KOPT-K1 (cell line): Measurements from ENCODE around the gene CD84.
"Not testable (repeated sequence)": the region's sequence is repeated elsewhere in the genome, so short reads cannot be mapped to it uniquely, and the experiment has no call there.

ENCODE experiments used
- H3K27ac ChIP-seq: fragments of 200-600 bp; sonication (generic); 2 replicates; pipeline ENCODE4 v1.5.1; 2016; ENCODE audit warnings: antibody characterized with exemption, mild to moderate bottlenecking, low read depth, low read length; ENCODE audit not compliant: poor library complexity, severe bottlenecking
- H3K36me3 ChIP-seq: fragments of 200-600 bp; sonication (generic); 2 replicates; pipeline ENCODE4 v1.5.1; 2017; ENCODE audit warnings: antibody characterized with exemption, mild to moderate bottlenecking, low read length, moderate library complexity; ENCODE audit not compliant: insufficient read depth
- H3K9me3 ChIP-seq: fragments of 200-600 bp; sonication (generic); 2 replicates; pipeline ENCODE4 v1.5.1; 2017; ENCODE audit warnings: antibody characterized with exemption, low read length, mild to moderate bottlenecking; ENCODE audit not compliant: insufficient read depth, poor library complexity, severe bottlenecking

CD84 gene, protein sequence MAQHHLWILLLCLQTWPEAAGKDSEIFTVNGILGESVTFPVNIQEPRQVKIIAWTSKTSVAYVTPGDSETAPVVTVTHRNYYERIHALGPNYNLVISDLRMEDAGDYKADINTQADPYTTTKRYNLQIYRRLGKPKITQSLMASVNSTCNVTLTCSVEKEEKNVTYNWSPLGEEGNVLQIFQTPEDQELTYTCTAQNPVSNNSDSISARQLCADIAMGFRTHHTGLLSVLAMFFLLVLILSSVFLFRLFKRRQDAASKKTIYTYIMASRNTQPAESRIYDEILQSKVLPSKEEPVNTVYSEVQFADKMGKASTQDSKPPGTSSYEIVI

GRCh38 chr1:160579216-160579701, at the start of gene CD84:
CD84 (minus strand) TSS chr1:160579496; CDS start chr1:160579437, 59 bp downstream.
- Histone ChIP-seq H3K27ac (peak within 1 kb of the TSS; percentile 96), H3K9me3 (peaks cover 10% of the 10 kb centered on the region), H3K36me3 (no peaks in the 10 kb centered on the region)

GRCh38 chr1:160628799-160629263, 49.5 kb upstream of the CD84 start:
- Histone ChIP-seq H3K36me3 (no peaks in the 10 kb centered on the region), H3K27ac (peak overlapping the region; percentile 100), H3K9me3 (no peaks in the 10 kb centered on the region)

DNA sequence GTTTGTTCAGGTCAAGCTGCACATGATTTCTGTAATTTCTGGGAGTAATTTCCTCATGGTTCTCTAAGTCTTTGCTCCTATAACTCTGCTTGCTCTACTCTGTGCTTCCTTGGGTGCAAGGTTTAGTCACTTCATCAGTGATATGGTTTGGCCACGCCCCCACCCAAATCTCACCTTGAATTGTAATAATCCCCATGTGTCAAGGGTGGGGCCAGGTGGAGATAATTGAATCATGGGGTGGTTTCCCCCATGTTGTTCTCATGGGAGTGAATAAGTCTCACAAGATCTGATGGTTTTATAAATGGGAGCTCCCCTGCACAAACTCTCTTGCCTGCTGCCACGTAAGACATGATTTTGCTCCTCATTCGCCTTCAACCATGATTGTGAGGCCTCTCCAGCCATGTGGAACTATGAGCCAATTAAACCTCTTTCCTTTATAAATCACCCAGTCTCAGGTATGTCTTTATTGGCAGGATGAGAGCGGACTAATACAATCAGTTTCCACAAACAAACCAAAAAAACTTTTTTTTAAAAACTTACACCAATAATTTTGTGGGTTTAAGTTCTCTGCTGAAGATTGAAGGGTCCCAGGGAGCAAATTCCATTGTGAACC, 48.5 kb upstream of the CD84 start:
- not testable (repeated sequence) for H3K9me3 ChIP-seq
- peak overlapping the region; percentile 100 for H3K27ac ChIP-seq

DNA sequence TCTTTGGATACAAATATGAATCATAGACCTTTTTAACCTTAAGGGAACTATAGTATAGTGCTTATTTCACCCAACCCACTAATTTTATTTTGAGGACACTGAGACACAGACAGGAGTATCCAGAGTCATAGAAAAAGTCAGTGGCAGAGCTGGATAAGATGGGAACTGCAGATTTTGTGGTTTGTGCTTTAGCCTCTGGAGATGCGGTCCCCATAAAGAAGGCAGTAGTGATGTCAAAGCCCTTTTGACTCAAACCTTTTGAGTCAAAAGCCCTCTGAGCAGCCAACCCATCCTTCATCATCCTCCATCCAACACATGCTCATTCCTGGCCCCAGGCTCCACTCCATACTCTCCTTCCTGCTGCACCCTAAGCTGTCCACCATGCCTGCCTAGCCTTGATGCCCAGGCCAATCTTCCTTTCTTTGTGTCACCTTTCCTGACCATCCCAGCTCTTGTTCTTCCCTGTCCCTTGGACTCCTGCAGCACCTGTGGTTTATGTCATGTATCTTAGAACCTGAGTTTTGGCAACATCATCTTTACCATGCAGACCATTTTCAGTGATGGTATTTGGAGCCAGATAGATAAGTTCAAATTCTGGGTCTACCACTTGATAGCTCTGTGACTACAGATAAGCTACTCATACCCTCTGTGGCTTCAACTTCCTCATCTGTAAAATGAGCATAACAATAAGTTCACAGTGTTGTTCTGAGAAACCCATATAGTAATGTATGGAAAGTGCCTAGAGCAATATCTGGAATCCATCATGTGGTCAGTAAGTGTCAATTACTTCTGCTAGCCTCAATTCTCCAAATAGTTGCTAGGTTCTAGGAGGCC, 47.4 kb upstream of the CD84 start:
- Histone ChIP-seq H3K36me3 (no peaks in the 10 kb centered on the region), H3K27ac (peak overlapping the region; percentile 100)

More for the DNA sequence above, 48.5 kb upstream of the CD84 start:
- H3K36me3 ChIP-seq = not testable (repeated sequence)

DNA sequence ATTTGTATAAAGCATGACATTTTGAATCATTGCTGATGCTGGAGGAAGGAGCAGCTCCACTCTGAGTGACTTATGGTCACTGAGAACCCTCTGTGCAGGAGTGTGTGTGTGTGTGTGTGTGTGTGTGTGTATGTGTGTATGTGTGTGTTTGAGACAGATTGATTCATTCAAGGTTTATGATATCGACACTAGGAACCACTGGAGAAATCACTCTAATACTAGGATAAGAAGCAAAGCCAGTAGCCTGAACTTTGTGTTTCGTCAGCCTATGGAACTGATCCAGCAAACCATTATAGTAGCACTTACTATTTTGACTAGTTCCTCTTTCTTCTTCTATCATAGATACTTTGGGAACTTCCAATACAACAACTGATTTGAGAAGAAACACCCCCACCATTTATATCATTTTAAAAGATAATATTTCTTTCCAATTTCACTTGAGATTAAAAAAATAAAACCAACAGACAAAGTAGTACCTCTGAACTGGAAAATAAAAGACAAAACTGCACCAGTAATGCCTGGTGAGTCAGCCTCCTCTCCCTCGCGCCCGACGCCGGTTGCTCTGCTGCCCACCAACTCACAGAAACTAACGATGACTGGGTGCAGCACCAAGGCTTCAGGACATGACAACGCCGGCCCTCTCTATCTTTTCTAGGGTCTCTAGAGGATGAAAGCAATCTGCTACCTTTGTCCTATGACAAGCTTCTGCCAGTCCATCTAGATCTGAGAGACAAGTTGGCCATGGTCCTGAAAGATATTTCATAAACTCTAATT, 46.6 kb upstream of the CD84 start:
- no peaks in the 10 kb centered on the region for H3K36me3 ChIP-seq
- no peaks in the 10 kb centered on the region for H3K9me3 ChIP-seq
- H3K27ac ChIP-seq = peak overlapping the region; percentile 100

More for the DNA sequence above, 47.4 kb upstream of the CD84 start:
- H3K9me3 ChIP-seq = no peaks in the 10 kb centered on the region

DNA sequence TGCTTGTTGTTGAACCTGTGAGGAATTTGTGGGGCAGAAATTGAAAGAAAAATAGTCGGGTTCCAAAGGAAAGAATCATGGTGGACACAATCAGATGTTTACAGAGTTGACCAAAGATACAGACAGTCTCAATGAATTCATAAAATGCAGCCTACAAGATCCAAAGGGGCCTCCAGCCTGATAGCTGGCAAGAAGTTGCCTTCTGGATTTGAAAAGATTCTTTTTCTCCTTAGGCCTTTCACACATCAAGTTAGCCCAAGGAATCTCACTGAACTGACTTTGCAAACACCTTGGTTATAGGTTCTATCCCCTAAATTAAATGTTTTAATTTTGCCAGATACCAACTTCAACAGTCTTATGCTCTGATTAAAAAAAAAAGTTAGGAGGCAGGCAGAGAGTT, 46.0 kb upstream of the CD84 start:
- H3K9me3 ChIP-seq = no peaks in the 10 kb centered on the region
- no peaks in the 10 kb centered on the region for H3K36me3 ChIP-seq
- H3K27ac ChIP-seq = peak overlapping the region; percentile 100

GRCh38 chr1:160624464-160624863, 45.2 kb upstream of the CD84 start:
- Histone ChIP-seq H3K27ac (peak overlapping the region; percentile 100), H3K9me3 (no peaks in the 10 kb centered on the region), H3K36me3 (no peaks in the 10 kb centered on the region)

DNA sequence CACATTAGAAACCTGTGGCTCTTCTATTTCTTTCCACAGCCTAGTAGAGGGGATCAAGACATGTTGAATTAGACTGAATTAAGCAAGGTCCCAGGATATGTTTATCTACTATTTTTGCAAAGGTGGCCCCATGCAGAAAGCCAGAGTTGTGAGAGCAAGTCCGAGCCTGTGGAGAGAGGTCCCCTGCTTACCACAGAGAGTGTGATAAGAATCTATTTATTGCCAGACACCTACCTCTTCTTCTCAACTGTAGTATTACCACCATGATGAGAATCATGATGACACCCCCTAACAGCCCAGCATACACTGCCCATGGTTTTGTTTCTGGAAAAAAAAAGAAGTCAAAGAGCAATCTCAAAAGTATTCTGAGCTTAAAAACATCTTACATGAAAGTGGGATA, 44.6 kb upstream of the CD84 start:
- peak overlapping the region; percentile 100 for H3K27ac ChIP-seq
- H3K36me3 ChIP-seq = no peaks in the 10 kb centered on the region

DNA sequence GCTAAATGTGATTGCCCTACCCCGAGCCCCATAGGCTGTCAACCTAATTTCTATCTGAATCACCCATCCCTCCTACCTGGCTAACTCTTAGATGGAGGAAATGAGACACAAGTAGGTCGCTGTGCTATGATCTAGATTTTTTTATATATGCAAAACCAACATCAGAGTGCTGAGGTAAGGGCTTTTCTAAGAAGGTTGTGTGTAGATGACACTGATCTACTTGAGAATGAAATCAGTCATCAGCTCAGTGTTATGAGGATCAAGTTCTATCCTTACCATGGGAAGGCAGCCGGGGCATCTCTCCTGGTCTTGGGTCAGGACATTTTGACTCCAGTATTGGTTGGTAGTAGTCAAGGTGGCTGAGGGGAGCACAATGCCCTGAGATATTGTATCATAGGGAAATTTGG, 43.9 kb upstream of the CD84 start:
- peak overlapping the region; percentile 100 for H3K27ac ChIP-seq
- no peaks in the 10 kb centered on the region for H3K9me3 ChIP-seq
- H3K36me3 ChIP-seq = no peaks in the 10 kb centered on the region

More for the DNA sequence above, 44.6 kb upstream of the CD84 start:
- no peaks in the 10 kb centered on the region for H3K9me3 ChIP-seq

DNA sequence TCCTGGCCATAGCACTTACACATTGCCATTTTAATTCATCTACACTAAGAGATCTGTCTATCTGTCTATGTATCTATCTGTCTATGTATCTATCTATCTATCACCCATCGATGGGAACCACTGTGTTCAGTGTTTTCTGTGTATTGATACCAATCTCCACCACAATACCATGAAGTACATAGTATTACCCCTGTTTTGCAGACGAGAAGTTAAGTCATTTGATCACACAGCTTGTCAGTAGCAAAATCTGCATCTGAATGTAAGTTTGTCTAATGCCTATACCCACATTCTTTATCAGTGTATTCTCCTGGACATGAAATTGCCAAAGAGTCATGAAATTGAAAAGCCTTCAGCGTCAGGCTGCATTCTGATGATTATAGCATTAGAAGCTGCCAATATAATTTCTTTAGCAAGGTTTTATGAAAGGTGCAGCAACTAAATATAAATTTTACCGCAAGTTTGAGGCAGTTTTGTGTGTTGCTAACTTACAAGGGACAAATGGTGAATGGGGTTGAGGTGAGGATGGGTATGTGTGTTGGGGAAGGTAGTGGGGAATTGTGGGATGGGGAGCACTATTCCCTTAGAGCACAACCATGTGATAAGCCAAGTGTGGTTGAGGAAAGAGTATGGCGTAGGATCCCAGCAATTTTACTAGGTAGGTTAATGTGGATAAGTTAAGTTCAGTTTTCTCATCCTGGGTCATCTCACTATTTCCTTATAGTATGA, 43.4 kb upstream of the CD84 start:
- no peaks in the 10 kb centered on the region for H3K36me3 ChIP-seq
- H3K9me3 ChIP-seq = no peaks in the 10 kb centered on the region
- H3K27ac ChIP-seq = peak overlapping the region; percentile 11

DNA sequence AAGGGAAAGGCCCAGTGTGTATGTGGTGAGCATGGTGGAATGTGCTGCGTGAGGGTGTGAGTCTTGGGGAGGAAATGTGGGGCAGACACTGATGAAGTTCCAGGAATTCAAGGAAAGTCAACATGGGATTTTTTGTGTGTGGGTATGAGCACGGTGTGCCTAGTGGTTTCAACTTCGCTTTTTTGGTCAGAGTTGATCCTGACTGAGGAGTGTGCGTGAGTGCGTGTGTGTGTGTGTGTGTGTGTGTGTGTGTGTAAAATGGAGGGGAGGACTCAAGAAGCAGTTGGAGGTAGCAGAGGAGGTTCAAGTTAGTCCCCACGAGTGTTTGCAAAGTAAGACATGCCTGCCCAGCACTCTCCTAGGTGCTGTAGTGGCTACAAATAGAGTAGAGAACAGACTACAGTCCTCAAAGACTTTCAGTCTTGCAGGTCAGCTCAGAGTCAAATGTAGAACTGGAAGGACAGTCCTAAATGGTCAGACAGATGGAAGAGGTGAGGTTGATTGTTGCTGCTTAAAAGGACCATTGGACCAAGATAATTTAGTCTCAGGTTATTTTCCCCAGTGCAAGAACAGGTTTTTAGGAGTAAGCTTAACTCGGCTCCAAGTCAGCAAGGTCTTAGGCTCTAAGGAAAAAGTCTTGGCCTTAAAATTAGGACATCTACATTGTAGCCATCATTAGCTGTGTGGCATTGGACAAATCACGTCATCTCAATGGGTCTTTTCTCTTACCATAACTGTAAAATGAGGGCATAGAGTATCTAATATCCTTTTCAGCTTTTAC, 42.5 kb upstream of the CD84 start:
- no peaks in the 10 kb centered on the region for H3K36me3 ChIP-seq
- H3K9me3 ChIP-seq = no peaks in the 10 kb centered on the region
- H3K27ac ChIP-seq = peak overlapping the region; percentile 33

DNA sequence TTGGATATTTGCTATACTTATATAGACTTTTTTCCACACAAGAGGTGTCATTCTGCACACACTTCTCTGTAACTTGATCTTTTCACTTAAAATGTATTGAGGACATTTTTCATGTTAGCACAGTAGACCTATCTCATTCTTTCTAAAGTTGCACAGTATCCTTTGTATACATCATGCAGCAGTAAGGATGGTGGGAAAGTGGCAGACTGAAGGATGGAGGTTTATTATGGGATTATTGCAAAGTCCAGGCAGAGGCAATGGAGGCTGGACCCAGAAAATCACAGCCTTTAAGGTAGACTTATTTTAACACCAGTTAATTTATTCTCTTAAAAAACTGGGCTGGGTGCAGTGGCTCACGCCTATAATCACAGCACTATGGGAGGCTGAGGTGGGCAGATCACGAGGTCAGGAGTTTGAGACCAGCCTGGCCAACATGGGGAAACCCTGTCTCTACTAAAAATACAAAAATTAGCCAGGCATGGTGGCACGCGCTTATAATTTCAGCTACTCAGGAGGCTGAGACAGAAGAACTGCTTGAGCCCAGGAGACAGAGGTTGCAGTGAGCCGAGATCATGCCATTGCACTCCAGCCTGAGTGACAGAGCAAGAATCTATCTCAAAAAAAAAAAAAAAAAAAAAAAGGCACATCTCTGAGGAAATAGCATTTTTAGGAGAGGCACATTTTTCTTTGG, 41.8 kb upstream of the CD84 start:
- Histone ChIP-seq H3K27ac (peak overlapping the region; percentile 33), H3K9me3 (no peaks in the 10 kb centered on the region), H3K36me3 (no peaks in the 10 kb centered on the region)

DNA sequence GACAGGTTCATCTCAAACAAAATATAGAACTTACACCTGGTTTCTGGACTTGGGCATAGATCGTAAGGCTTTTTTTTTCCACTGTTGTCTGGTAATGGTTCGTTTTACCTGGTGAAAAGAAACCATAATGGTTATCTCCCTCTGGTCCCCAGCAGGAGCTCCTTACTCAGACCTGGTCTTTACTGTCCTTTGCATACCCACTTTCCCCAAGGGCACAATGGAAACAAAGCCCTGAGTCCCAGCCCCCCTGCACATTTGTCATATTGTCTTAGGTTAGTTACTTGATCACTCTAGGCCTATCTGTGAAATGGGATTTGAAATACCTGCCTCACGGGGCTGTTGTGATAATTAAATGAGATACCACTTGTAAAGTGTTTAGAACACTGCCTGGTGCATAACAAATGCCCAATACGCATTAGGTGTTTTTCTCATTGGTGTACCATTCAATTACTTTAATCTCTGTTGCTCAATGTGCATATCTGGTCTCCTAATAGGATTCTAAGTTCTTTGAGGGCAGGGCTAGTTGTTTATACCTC, 40.5 kb upstream of the CD84 start:
- Histone ChIP-seq H3K36me3 (no peaks in the 10 kb centered on the region), H3K27ac (no peak overlapping the region), H3K9me3 (no peaks in the 10 kb centered on the region)
